ENCODE data around the gene OSMR. TPM values are rescaled to one million over a fixed set of nuclear protein-coding genes. Genes with fewer than 3 reads are reported as not detected.

OSMR gene
- polyA plus RNA-seq, 1 donor from 2014 or later = not detected

GRCh38 chr5:38803246-38803645 lies 42.6 kb upstream of the OSMR start:
- no peaks in the 10 kb centered on the region for H3K27me3 ChIP-seq (ENCODE audit: insufficient read depth, low read depth, low read length)
- no peak overlapping the region for H3K4me2 ChIP-seq (ENCODE audit: low read length)
- H3F3A ChIP-seq (ENCODE audit: insufficient read depth, low read length, poor library complexity, severe bottlenecking) = no peaks in the 10 kb centered on the region
- no peaks in the 10 kb centered on the region for H3K36me3 ChIP-seq (ENCODE audit: insufficient read depth, low read length)
- no peak overlapping the region for H3K9ac ChIP-seq (ENCODE audit: low read length)
- H3K9me2 ChIP-seq (ENCODE audit: insufficient read depth, low read length) = no peaks in the 10 kb centered on the region
- H3K79me2 ChIP-seq (replicated peaks; ENCODE audit: insufficient read depth, low read length) = no peaks in the 10 kb centered on the region
- no peak overlapping the region for H2AFZ ChIP-seq (ENCODE audit: low read depth, low read length)
- no peaks in the 10 kb centered on the region for H3K9me3 ChIP-seq (ENCODE audit: low read length)
- no peak overlapping the region for H3K27ac ChIP-seq (ENCODE audit: low read length)
- H3K4me3 ChIP-seq (ENCODE audit: low read length) = no peak overlapping the region
- H4K20me1 ChIP-seq (ENCODE audit: insufficient read depth) = no peaks in the 10 kb centered on the region
- TF ChIP-seq EZH2 (IDR thresholded peaks at IDR 0.05; ENCODE audit: borderline replicate concordance, insufficient read depth, low read length, poor library complexity, severe bottlenecking) (no peak), TAF1 (IDR thresholded peaks at IDR 0.05; ENCODE audit: low read depth) (no peak), POLR2AphosphoS5 (IDR thresholded peaks at IDR 0.05) (no peak), EP300 (conservative IDR thresholded peaks at IDR 0.05; ENCODE audit: poor library complexity, severe bottlenecking) (no peak), CTCF (IDR thresholded peaks at IDR 0.05; ENCODE audit: poor library complexity, severe bottlenecking) (no peak), MXI1 (conservative IDR thresholded peaks at IDR 0.05; ENCODE audit: poor library complexity, severe bottlenecking) (no peak), SMC3 (conservative IDR thresholded peaks at IDR 0.05; ENCODE audit: poor library complexity) (no peak), REST (IDR thresholded peaks at IDR 0.05; ENCODE audit: borderline replicate concordance) (no peak), RAD21 (conservative IDR thresholded peaks at IDR 0.05) (no peak)

GRCh38 chr5:38806775-38807258 lies 39.0 kb upstream of the OSMR start:
- Histone ChIP-seq H4K20me1 (ENCODE audit: insufficient read depth) (no peaks in the 10 kb centered on the region), H3K27ac (ENCODE audit: low read length) (no peak overlapping the region), H2AFZ (ENCODE audit: low read depth, low read length) (no peak overlapping the region), H3F3A (ENCODE audit: insufficient read depth, low read length, poor library complexity, severe bottlenecking) (no peaks in the 10 kb centered on the region), H3K79me2 (replicated peaks; ENCODE audit: insufficient read depth, low read length) (no peaks in the 10 kb centered on the region), H3K9ac (ENCODE audit: low read length) (no peak overlapping the region), H3K4me2 (ENCODE audit: low read length) (no peak overlapping the region), H3K4me3 (ENCODE audit: low read length) (no peak overlapping the region), H3K9me2 (ENCODE audit: insufficient read depth, low read length) (no peaks in the 10 kb centered on the region), H3K9me3 (ENCODE audit: low read length) (no peaks in the 10 kb centered on the region), H3K27me3 (ENCODE audit: insufficient read depth, low read depth, low read length) (no peaks in the 10 kb centered on the region), H3K36me3 (ENCODE audit: insufficient read depth, low read length) (no peaks in the 10 kb centered on the region)
- TF ChIP-seq REST (IDR thresholded peaks at IDR 0.05; ENCODE audit: borderline replicate concordance) (no peak), MXI1 (conservative IDR thresholded peaks at IDR 0.05; ENCODE audit: poor library complexity, severe bottlenecking) (no peak), EZH2 (IDR thresholded peaks at IDR 0.05; ENCODE audit: borderline replicate concordance, insufficient read depth, low read length, poor library complexity, severe bottlenecking) (no peak), POLR2AphosphoS5 (IDR thresholded peaks at IDR 0.05) (no peak), RAD21 (conservative IDR thresholded peaks at IDR 0.05) (no peak), CTCF (IDR thresholded peaks at IDR 0.05; ENCODE audit: poor library complexity, severe bottlenecking) (no peak), SMC3 (conservative IDR thresholded peaks at IDR 0.05; ENCODE audit: poor library complexity) (no peak), EP300 (conservative IDR thresholded peaks at IDR 0.05; ENCODE audit: poor library complexity, severe bottlenecking) (no peak), TAF1 (IDR thresholded peaks at IDR 0.05; ENCODE audit: low read depth) (no peak)
